Right atrium auricular region (tissue), 2 donors: Measurements from ENCODE around the gene OR56A3. TPM values are rescaled to one million over a fixed set of nuclear protein-coding genes. Genes with fewer than 3 reads are reported as not detected.

ENCODE experiments used
- DNase-seq: peaks from one replicate; pipeline ENCODE4 v3.0.0-alpha.2; 2019; ENCODE audit warnings: low spot score
- H3K27ac ChIP-seq, 2 donors: fragments of 200-600 bp; sonication (generic); 1 replicate in 1 of 2; 2 replicates in 1 of 2; pipeline ENCODE4 v1.5.1; 2016 to 2019
- H3K27me3 ChIP-seq, 2 donors: fragments of 200-600 bp; sonication (generic); one replicate each; pipeline versions ENCODE4 v1.5.1 to v1.6.0; 2017 to 2019
- H3K36me3 ChIP-seq: fragments of 200-600 bp; sonication (generic); one replicate; pipeline ENCODE4 v1.5.1; 2016
- H3K4me1 ChIP-seq, 2 donors: fragments of 200-600 bp; sonication (generic); one replicate each; pipeline versions ENCODE4 v1.5.1 to v1.6.0; 2017 to 2019
- H3K4me3 ChIP-seq, 2 donors: fragments of 200-600 bp; sonication (generic); 1 replicate in 1 of 2; 2 replicates in 1 of 2; pipeline ENCODE4 v1.5.1; 2017 to 2019; ENCODE audit warnings: mild to moderate bottlenecking in 1 of 2, moderate library complexity in 1 of 2
- H3K9me3 ChIP-seq, 2 donors: fragments of 200-600 bp; sonication (generic); one replicate each; pipeline ENCODE4 v1.5.1; 2019
- total RNA-seq, 2 donors: library from RNA; depleted of rRNA; stranded (reverse); fragments of >200 nt; gene quantifications; one replicate each; pipeline ENCODE4 v1.1.0, GENCODE V29; 2016
- TF ChIP-seq, protein P1 (sequence below), 2 donors: fragments of 200-600 bp; sonication (generic); IDR thresholded peaks; one replicate each; pipeline ENCODE4 v1.5.1; 2019; ENCODE audit warnings: antibody characterized with exemption in 2 of 2

Gene OR56A3
- total RNA-seq, 2 donors from 2014 or later = not detected

DNA sequence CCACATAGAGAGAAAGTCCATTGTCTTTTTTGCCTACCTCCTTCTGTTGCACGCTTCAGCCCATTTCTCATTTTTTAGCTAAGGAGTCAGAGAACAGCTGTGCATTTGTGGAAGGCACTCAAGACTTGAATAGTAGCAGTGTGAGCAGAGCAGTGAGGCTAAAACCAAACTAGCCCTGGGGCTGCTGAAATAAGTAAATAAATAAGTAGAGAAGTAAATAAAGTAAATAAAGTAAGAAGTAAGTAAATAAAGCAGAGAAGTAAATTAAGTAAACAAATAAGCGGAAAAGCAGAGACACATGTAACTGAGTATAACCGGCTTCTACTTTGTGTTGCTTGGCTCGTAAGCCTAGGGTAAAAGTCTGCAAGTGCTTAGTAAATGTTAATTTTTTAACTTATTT is 47.2 kb downstream of the OR56A3 start:
- DNase-seq = no peak
- Histone ChIP-seq H3K27me3 (no peaks in the 10 kb centered on the region), H3K4me1 (no peaks in the 10 kb centered on the region), H3K4me3 (no peak overlapping the region), H3K36me3 (no peaks in the 10 kb centered on the region), H3K27ac (no peak overlapping the region), H3K9me3 (no peaks in the 10 kb centered on the region)
- TF ChIP-seq, protein P1, sequence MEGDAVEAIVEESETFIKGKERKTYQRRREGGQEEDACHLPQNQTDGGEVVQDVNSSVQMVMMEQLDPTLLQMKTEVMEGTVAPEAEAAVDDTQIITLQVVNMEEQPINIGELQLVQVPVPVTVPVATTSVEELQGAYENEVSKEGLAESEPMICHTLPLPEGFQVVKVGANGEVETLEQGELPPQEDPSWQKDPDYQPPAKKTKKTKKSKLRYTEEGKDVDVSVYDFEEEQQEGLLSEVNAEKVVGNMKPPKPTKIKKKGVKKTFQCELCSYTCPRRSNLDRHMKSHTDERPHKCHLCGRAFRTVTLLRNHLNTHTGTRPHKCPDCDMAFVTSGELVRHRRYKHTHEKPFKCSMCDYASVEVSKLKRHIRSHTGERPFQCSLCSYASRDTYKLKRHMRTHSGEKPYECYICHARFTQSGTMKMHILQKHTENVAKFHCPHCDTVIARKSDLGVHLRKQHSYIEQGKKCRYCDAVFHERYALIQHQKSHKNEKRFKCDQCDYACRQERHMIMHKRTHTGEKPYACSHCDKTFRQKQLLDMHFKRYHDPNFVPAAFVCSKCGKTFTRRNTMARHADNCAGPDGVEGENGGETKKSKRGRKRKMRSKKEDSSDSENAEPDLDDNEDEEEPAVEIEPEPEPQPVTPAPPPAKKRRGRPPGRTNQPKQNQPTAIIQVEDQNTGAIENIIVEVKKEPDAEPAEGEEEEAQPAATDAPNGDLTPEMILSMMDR (IDR thresholded peaks at IDR 0.05) = no peak

DNA sequence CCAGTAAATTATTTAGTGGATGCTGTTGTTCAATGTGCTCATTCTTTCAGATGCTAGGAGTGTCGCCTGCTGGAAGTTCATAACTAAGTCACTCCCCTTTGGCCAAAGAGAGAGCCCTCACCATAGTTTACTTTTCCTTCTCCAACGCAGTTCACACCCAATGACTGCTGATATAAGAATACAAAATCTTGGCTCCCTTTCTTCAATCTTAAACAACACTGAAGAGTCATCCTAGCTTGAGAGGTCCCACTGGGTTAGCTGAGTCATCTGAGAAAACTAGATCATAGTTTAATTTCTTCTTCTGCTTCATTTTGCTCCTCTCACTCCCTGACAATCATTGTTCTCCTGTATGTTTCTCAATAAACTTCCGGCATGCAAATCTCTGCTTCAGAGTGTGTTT is 50.1 kb downstream of the OR56A3 start:
- Histone ChIP-seq H3K36me3 (no peaks in the 10 kb centered on the region), H3K9me3 (no peaks in the 10 kb centered on the region), H3K4me3 (no peak overlapping the region), H3K4me1 (no peaks in the 10 kb centered on the region), H3K27me3 (no peaks in the 10 kb centered on the region), H3K27ac (no peak overlapping the region)
- no peak for DNase-seq
- TF ChIP-seq, protein P1 (IDR thresholded peaks at IDR 0.05) = no peak

DNA sequence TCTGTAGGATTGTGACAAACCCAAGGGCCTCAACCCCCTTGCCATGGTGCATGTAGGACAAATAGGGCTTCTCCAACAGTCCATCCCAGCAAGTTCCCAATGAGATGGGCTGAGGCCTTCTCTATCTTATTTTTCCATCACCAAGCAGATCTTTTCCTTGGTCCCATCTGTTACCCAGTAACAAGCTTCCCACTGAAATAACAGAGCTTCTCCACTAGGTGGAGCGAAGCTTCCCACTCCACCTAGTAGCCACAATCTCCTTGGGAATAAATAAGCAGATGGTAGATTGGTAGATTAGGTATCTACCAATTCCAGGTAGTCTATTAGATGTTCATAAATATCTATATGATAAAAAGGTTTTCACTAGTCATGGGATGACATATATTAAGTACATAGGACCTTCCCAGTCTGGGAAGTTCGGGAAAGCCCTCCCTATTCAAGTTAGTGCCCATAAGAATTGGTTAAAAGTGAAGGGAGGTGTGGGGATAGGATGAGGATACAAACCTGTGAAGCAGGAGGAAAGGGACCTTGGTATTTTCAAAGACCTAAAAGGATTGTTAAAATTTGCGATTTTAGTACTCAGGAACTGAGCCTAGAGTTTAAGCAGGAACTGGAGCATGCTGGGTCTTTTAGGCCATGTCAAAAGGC is 50.7 kb downstream of the OR56A3 start:
- Histone ChIP-seq H3K27me3 (no peaks in the 10 kb centered on the region), H3K9me3 (no peaks in the 10 kb centered on the region), H3K36me3 (no peaks in the 10 kb centered on the region), H3K4me3 (no peak overlapping the region), H3K4me1 (no peaks in the 10 kb centered on the region), H3K27ac (no peak overlapping the region)
- no peak for DNase-seq
- TF ChIP-seq, protein P1 (IDR thresholded peaks at IDR 0.05) = peak in 1 of 2 donors; percentile 51

DNA sequence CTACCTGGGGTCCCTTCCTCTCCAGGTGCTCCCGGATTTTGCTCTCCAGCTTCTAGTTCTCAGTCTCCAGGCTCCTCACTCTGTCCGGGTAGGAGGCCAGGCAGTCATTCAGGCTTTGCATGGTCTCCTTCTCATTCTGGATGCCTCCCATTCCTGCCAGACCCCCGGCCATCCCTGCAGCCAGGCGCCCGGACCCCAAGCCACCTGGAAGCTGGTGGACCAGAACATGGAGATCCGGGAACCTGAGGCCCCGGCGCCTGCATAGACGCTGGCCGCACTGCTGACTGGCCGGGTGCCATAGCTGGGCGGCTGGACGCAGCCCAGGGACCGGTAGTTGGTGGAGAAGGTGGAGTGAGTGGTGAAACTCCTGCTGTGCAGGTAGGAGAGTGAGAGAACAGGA is 52.7 kb downstream of the OR56A3 start:
- H3K36me3 ChIP-seq = no peaks in the 10 kb centered on the region
- H3K9me3 ChIP-seq = no peaks in the 10 kb centered on the region
- TF ChIP-seq, protein P1 (IDR thresholded peaks at IDR 0.05) = no peak
- H3K27me3 ChIP-seq = no peaks in the 10 kb centered on the region
- H3K27ac ChIP-seq = no peak overlapping the region
- DNase-seq = no peak
- H3K4me1 ChIP-seq = no peaks in the 10 kb centered on the region
- H3K4me3 ChIP-seq = no peak overlapping the region

Other genes with a start within 250 kb of the OR56A3 start
- gene OR56B1, start 205.8 kb upstream of the OR56A3 start, total RNA-seq = not detected
- gene OR52N4, start 188.0 kb upstream of the OR56A3 start, total RNA-seq = not detected
- not detected for gene OR52N5, start 158.9 kb upstream of the OR56A3 start, total RNA-seq
- gene OR52N1, start 151.0 kb upstream of the OR56A3 start, total RNA-seq = not detected
- gene OR52N2, start 133.3 kb upstream of the OR56A3 start, total RNA-seq = not detected
- gene OR52E6, start 100.4 kb upstream of the OR56A3 start, total RNA-seq = not detected
- gene OR52E8, start 84.6 kb upstream of the OR56A3 start, total RNA-seq = not detected
- gene OR52E4, start 61.6 kb upstream of the OR56A3 start, total RNA-seq = not detected
- not detected for gene OR52E5, start 49.0 kb upstream of the OR56A3 start, total RNA-seq
- gene OR56A5, start 26.2 kb downstream of the OR56A3 start, total RNA-seq = not detected
- not detected for gene OR52L1, start 44.7 kb downstream of the OR56A3 start, total RNA-seq
- not detected for gene OR56A4, start 64.7 kb downstream of the OR56A3 start, total RNA-seq
- not detected for gene OR56A1, start 88.5 kb downstream of the OR56A3 start, total RNA-seq
- gene OR56B4, start 165.4 kb downstream of the OR56A3 start, total RNA-seq = not detected
- not detected for gene OR52B2, start 228.1 kb downstream of the OR56A3 start, total RNA-seq